Measurements from ENCODE around the gene GRID2.
"Not testable (repeated sequence)": the region's sequence is repeated elsewhere in the genome, so short reads cannot be mapped to it uniquely, and the experiment has no call there.

The GRID2 gene

GRCh38 chr4:93346840-93347239 lies 1043.1 kb downstream of the GRID2 start:
- DNase-seq: no peak

GRCh38 chr4:93348896-93349295 lies 1045.1 kb downstream of the GRID2 start:
- no peak for DNase-seq

- DNase-seq: no peak
Measured at GRCh38 chr4:93351846-93352245, 1048.1 kb downstream of the GRID2 start.

DNA sequence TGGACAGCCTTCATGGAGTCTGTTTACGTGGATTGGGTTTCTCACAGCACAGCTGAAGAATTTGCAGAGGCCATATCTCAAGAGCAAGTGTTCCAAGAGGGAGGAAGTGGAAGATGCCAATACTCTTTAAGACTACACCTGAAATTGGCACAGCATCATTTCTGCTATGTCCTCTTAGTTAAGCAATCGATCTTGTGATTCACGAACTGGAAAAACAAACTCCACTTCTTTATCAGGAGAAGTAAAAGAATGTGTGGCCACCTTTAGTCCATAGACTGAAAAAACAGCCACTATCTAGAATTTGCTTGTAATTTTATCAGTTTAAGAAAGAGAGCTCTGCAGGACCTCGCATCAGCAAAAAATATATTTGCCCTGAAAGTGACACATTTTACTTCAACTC lies 1051.6 kb downstream of the GRID2 start:
- DNase-seq: no peak

DNA sequence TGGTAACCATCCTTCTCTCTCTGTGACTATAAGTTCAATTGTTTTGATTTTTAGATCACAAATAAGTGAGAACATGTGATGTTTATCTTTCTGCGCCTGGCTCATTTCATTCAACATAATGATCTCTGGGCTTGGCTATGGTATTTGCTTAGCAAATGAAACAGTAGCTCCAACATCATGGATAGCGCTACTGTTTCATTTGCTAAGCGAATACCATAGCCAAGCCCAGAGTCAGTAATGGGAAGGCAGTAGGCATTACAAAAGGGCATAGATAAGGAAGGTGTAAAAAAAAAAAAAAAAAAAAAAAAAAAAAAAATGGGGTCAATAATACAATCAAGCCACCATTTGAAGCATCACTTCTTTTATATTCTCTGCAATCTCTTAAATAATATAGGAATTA lies 1055.8 kb downstream of the GRID2 start:
- no peak for DNase-seq

DNA sequence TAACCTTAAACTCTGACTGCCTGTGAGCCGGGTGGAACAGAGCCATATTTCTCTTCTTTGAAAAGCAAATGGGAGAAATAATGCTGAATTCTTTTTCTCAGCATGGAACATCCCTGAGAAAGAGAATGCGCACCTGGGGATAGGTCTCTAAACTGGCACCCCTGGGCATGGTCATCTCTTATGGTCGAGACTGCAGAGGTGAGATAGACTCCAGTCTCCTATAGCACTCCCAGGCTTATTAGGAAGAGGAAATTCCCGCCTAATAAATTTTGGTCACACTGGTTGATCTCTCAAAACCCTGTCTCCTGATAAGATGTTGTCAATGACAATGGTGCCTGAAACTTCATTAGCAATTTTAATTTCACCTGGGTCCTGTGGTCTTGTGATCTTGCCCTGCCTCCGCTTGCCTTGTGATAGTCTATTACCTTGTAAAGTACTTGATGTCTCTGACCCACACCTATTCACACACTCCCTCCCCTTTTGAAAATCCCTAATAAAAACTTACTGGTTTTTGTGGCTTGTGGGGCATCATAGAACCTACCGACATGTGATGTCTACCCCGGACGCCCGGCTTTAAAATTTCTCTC lies 1062.5 kb downstream of the GRID2 start:
- DNase-seq: not testable (repeated sequence)

DNA sequence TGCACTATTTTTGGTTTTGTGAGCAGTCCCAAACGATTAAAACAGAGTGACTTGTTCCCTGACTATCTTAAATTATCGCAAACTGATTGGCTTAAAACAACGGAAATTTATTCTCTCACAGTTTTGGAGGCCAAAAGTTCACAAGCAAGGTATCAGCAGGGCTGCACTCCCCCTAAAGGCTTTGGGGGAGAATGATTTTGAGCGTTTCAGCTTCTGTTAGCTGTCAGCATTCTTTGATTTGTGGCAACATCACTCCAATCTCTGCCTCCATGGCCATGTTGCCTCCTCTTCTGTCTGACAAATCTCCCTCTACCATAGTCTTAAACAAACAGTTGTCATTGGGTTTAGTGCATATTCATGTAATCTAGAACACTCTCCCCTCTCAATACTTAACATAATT lies 1065.2 kb downstream of the GRID2 start:
- DNase-seq: no peak

DNA sequence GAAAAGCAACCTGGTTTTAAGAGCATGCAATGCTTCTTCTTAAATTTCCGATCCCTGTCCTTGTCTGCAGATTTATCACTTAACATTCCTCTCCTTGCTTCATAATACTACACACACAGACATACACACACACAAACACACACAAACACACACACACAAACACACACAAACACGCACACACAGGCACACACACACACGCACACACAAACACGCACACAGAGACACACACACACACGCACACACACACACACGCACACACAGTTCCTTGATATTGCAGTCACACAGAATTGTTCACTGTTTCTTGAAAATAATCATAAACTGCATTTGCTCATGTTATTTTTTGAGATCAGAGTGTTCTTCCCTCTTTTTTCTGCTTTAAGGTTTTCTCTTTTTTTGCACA lies 1066.5 kb downstream of the GRID2 start:
- no peak for DNase-seq

GRCh38 chr4:93373893-93374860 lies 1070.4 kb downstream of the GRID2 start:
- no peak for DNase-seq

- no peak for DNase-seq
Measured at GRCh38 chr4:93384241-93384640, 1080.5 kb downstream of the GRID2 start.

DNA sequence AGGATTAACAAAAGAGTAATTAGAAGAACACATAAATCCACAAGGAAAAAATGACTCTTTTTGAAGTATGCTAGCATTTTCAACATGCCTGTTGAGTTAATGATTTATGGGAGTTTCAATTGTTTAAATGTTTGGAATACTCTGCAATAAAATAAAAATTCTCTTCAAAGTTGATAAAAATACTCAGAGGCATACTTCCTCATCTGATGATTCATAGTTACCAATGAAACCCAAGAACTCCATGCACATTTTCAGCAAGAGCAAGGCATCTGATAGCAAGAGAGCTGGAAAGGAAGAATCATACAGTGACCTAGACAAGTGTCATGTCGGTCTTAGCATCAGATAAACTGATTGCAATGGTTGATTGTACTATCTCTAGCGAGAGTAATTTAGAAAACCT lies 1081.1 kb downstream of the GRID2 start:
- DNase-seq: no peak

DNA sequence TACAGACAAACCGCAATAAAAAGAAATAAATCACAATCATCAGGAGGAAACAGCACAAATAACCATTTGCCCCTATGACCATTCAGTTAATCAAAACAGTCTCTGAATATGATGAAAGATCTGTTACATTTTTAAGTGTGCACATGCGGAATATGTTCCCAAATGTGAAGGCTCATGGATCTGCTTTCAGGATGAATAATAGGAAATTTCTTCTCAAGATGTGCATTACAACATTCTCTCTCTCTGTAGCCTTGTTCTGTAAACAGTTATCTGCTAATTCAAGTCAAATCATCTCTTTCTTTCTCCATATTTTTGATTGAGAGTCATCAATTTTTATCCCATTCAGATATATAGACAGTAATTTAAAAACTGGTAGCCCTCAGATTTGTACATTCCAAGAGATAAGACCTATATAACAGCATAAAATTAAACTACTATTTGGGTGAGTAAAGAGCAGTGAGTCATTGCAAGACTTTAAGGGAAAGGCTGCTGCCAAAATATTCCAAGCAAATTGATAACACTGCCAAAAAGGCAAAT lies 1090.8 kb downstream of the GRID2 start:
- no peak for DNase-seq

- no peak for DNase-seq
Measured at GRCh38 chr4:93396272-93396671, 1092.5 kb downstream of the GRID2 start.

GRCh38 chr4:93403571-93403970 lies 1099.8 kb downstream of the GRID2 start:
- DNase-seq: no peak

DNA sequence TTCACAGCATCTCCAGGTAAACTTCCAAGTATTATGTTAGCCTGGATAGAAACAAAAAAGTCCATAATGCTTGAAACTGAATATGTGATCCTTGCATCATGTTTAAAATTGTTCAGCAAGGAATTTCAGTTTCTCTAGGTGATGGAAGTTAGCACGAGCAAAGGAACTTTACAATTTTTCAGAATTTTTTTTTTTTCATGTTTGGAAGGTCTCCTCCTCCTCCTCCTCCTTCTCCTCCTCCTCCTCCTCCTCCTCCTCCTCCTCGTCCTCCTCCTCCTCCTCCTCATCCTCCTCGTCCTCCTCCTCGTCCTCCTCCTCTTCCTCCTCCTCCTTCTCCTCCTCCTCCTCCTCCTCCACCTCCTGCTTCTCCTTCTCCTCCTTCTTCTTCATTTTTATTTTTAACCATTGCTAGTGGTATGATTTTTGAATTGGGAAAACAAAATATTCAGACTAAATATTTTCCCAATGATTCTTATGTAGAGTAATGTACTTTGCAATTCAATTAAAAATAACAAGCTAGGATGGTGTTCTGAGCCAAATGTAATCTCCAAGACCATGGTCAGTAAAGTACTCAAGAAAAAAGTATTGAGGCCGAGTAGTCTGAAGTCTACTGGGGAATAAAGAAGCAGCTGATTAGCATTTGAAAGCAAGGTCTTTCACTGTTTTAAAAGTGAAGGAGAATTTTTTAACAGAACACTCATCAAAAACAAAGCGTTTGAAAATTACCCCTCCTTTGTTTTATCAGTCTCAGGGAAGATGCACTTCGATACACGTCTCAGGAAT lies 1103.9 kb downstream of the GRID2 start:
- DNase-seq: no peak

DNA sequence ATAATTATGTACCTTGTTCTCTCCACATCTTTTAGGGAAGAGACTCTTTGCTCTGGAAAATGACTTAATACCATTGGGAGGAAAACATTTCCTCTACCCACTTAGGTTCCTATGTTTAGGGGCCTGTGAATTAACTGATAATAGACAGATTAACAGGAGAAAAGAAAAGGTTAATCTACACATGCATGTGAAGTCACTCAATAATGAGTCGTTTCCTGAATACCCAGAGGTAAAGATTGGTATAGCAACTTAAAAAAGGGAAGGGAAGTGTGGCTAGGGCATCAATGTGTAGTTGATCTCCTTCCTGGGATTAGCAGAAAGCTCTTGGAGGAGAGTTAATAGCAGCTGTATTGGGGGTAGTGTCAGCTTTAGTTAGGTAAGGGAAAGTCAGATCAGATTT lies 1105.3 kb downstream of the GRID2 start:
- DNase-seq: no peak

DNA sequence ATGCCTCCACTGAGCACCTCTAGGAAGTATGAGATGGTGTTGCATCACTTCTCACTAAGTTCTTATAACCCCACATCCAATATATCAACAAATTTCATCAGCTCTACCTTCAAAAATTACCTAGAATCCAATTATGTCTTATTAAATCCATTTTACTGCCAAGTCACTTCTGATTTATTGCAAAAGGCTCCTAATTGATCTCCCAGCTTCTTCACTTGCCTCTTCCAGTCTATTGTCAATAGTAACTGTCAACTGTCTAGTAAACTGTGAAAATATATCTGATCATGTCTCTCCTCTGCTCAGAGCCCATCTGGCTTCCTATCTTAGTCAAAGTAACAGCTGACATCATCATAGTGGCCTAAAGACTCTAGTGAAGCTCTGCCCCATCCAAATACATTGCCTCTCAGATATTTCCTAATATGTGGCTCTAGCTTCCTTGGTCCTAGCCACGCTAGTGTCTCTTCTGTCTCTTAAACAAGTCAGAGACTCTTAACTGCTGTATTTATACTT lies 1110.3 kb downstream of the GRID2 start:
- DNase-seq: no peak

DNA sequence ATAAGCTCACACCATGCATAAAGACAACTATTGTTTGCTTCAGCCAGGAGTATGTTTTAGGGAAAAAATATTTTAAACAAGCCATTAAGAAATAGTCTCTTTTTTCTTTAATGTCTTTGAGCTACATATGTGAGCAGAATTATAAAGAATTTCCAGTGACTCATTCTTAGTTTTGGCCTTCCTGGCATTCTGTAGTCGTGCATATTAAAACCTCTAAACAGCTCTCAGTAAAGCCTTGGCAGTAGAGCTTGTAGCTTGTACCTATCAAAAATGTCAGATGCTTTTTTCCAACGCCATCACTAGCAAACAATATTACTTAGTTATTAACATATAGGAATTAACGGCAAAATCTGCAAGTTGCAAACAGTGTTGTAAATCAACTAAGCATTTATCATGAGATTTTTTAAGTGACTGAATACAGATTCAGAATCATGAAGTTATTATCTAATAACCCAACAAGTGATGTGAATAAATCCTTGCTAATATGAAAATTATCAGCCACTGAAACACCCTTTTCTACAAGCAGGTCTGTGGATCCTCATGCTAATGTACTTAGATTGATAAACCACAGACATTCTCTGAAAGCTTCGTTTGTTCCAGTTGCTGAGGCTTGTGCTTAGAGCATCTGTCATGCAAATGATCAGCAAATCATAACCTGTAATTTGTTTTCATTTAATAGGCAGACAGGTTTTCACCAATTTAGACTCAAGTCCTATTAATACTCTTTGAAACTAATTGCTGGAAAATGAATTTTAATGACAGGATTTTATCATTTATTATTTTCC lies 1112.8 kb downstream of the GRID2 start:
- no peak for DNase-seq

GRCh38 chr4:93431371-93431770 lies 1127.6 kb downstream of the GRID2 start:
- DNase-seq: no peak

- no peak for DNase-seq
Measured at GRCh38 chr4:93433840-93434239, 1130.1 kb downstream of the GRID2 start.

GRCh38 chr4:93436000-93436626 lies 1132.3 kb downstream of the GRID2 start:
- DNase-seq: no peak

- no peak for DNase-seq
Measured at GRCh38 chr4:93437991-93438390, 1134.2 kb downstream of the GRID2 start.

Data from NCI-H187 treated with DMSO at 0.1 percent for 48 hours (cell line).